HepG2 (cell line): ENCODE data around the gene ELL. TPM values are rescaled to one million over a fixed set of nuclear protein-coding genes. Genes with fewer than 3 reads are reported as not detected.

Experiments
- ATAC-seq: fragments of 200-7000 bp; cut with Tn5 transposase; 3 replicates; pipeline ENCODE4 v1.9.1; 2020; ENCODE audit warnings: mild to moderate bottlenecking, moderate library complexity
- BruUV-seq: library from RNA; stranded (reverse); fragments of 400-500 nt; replicated peaks from 2 replicates; lab custom pipeline; 2021; lab: Mats Ljungman, UMichigan
- CTCF ChIA-PET: fragments of 300-600 bp; formaldehyde crosslinking; extraction: SDS; loops from one replicate; lab custom pipeline; 2021; ENCODE audit warnings: low total read pairs, inconsistent platforms, low intra/inter-chr PET ratio; lab: Yijun Ruan, JAX
- POLR2A ChIA-PET: fragments of 350-600 bp; sonication (Branson Sonifier 250); formaldehyde crosslinking; loops from one replicate; lab custom pipeline; 2020; ENCODE audit warnings: antibody characterized with exemption, inconsistent platforms; lab: Yijun Ruan, JAX
- DNase-seq: peaks from one replicate; pipeline ENCODE4 v3.0.0-alpha.2; 2015; ENCODE audit warnings: low spot score
- FAIRE-seq: peaks from 3 replicates; lab custom pipeline; 2011; peaks lifted over from hg19 to GRCh38; lab: Jason Lieb, UNC
- H2AFZ ChIP-seq: one replicate; pipeline ENCODE4 v1.6.1; 2011; ENCODE audit warnings: low read length, inconsistent platforms
- H3K27ac ChIP-seq: fragments of 300-600 bp; 3 replicates; pipeline ENCODE4 v1.8.0; 2011; ENCODE audit warnings: mixed run types, mild to moderate bottlenecking, mixed read lengths, low read length, inconsistent platforms; ENCODE audit not compliant: insufficient read depth; ENCODE audit errors: extremely low read length
- H3K27me3 ChIP-seq, 2 experiments: fragments of 200-600 bp in 1 of 2; 2 replicates in 1 of 2; 3 replicates in 1 of 2; pipeline versions ENCODE4 v1.6.0 to v1.8.0; 2011; ENCODE audit warnings: low read length in 2 of 2, mild to moderate bottlenecking in 2 of 2, moderate library complexity in 2 of 2, inconsistent platforms in 1 of 2; ENCODE audit not compliant: insufficient read depth in 2 of 2, control insufficient read depth in 1 of 2
- H3K36me3 ChIP-seq, 2 experiments: fragments of 200-600 bp in 1 of 2; replicated peaks in 1 of 2; 2 replicates in 1 of 2; 3 replicates in 1 of 2; pipeline versions ENCODE4 v1.5.1 to v1.8.0; 2011; ENCODE audit warnings: low read length in 2 of 2, inconsistent platforms in 1 of 2; ENCODE audit not compliant: insufficient read depth in 2 of 2, control insufficient read depth in 1 of 2
- H3K4me1 ChIP-seq: 2 replicates; pipeline ENCODE4 v1.5.1; 2012; ENCODE audit warnings: low read length, inconsistent platforms; ENCODE audit not compliant: insufficient read depth
- H3K4me2 ChIP-seq: 2 replicates; pipeline ENCODE4 v1.6.0; 2011; ENCODE audit warnings: low read depth, low read length, inconsistent platforms
- H3K4me3 ChIP-seq, 3 experiments: fragments of 200-600 bp in 1 of 3; sonication (generic), shearing (Covaris generic) in 1 of 3; replicated peaks in 1 of 3; 2 replicates each; pipeline ENCODE4 v1.5.1; 2011 to 2016; ENCODE audit warnings: low read length in 3 of 3, inconsistent platforms in 2 of 3, low read depth in 2 of 3, mild to moderate bottlenecking in 2 of 3, control low read depth in 1 of 3, mixed read lengths in 1 of 3; ENCODE audit not compliant: insufficient read depth in 1 of 3
- H3K79me2 ChIP-seq: one replicate; pipeline ENCODE4 v1.6.1; 2011; ENCODE audit warnings: low read length, inconsistent platforms; ENCODE audit not compliant: insufficient read depth
- H3K9ac ChIP-seq: 2 replicates; pipeline ENCODE4 v1.6.0; 2011; ENCODE audit warnings: mild to moderate bottlenecking, low read depth, low read length, inconsistent platforms; ENCODE audit not compliant: insufficient read depth
- H3K9me3 ChIP-seq: 2 replicates; pipeline ENCODE4 v1.5.1; 2012; ENCODE audit warnings: mild to moderate bottlenecking, low read length
- H4K20me1 ChIP-seq: 2 replicates; pipeline ENCODE4 v1.6.0; 2011; ENCODE audit warnings: inconsistent platforms, mild to moderate bottlenecking, low read length, moderate library complexity; ENCODE audit not compliant: insufficient read depth
- ELF3 ChIP-seq: IDR thresholded peaks from 2 replicates; pipeline ENCODE4 v1.6.1; 2016; ENCODE audit warnings: missing genetic modification reagents, missing compliant biosample characterization
- EZH2 ChIP-seq: conservative IDR thresholded peaks from 2 replicates; pipeline ENCODE4 v1.6.1; 2012; ENCODE audit warnings: mild to moderate bottlenecking, low read depth, low read length, moderate library complexity
- FOXK2 ChIP-seq: fragments of 450-650 bp; IDR thresholded peaks from 2 replicates; pipeline ENCODE4 v1.6.1; 2016
- HHEX ChIP-seq: IDR thresholded peaks from 2 replicates; pipeline ENCODE4 v1.6.1; 2016; ENCODE audit warnings: control low read depth
- HOXA5 ChIP-seq: sonication (generic); formaldehyde crosslinking; IDR thresholded peaks from 2 replicates; pipeline ENCODE4 v1.4.0; 2020; ENCODE audit warnings: missing genetic modification reagents
- KLF9 ChIP-seq: IDR thresholded peaks from 2 replicates; pipeline ENCODE4 v1.6.1; 2016; ENCODE audit warnings: low read depth
- NAIF1 ChIP-seq: sonication (generic); formaldehyde crosslinking; IDR thresholded peaks from 2 replicates; pipeline ENCODE4 v1.5.0; 2020; ENCODE audit warnings: mild to moderate bottlenecking, missing genetic modification reagents, borderline replicate concordance
- TARDBP ChIP-seq: sonication (generic); formaldehyde crosslinking; IDR thresholded peaks from 2 replicates; pipeline ENCODE4 v1.8.0; 2022; ENCODE audit warnings: mild to moderate bottlenecking, missing genetic modification reagents
- ZFP41 ChIP-seq: sonication (generic); formaldehyde crosslinking; IDR thresholded peaks from 2 replicates; pipeline ENCODE4 v1.4.0; 2020; ENCODE audit warnings: mild to moderate bottlenecking, missing genetic modification reagents, borderline replicate concordance
- ZNF563 ChIP-seq: sonication (generic); formaldehyde crosslinking; IDR thresholded peaks from 2 replicates; pipeline ENCODE4 v1.8.0; 2022; ENCODE audit warnings: mild to moderate bottlenecking, moderate library complexity, missing genetic modification reagents
- ZNF567 ChIP-seq: sonication (generic); formaldehyde crosslinking; IDR thresholded peaks from 2 replicates; pipeline ENCODE4 v1.8.1; 2023; ENCODE audit warnings: mild to moderate bottlenecking, missing genetic modification reagents, borderline replicate concordance
- ZNF607 ChIP-seq: sonication (generic); formaldehyde crosslinking; IDR thresholded peaks from 2 replicates; pipeline ENCODE4 v1.5.1; 2020; ENCODE audit warnings: missing genetic modification reagents, mild to moderate bottlenecking, borderline replicate concordance
- ZNF670 ChIP-seq: sonication (generic); formaldehyde crosslinking; IDR thresholded peaks from 2 replicates; pipeline ENCODE4 v1.8.0; 2022; ENCODE audit warnings: mild to moderate bottlenecking, missing genetic modification reagents, borderline replicate concordance
- ZNF878 ChIP-seq: sonication (generic); formaldehyde crosslinking; IDR thresholded peaks from 2 replicates; pipeline ENCODE4 v1.8.1; 2023; ENCODE audit warnings: mild to moderate bottlenecking, missing genetic modification reagents, moderate library complexity
- WGBS: methylation state at CpG from one replicate; pipeline ENCODE4 v1.1.6; 2017; ENCODE audit warnings: low lambda C conversion rate; 5-methylcytosine and 5-hydroxymethylcytosine counted together
- in situ Hi-C: cut with HindIII; loops from 2 replicates; pipeline ENCODE4 v1.10.0; 2017; ENCODE audit warnings: low pct_unique_long_range_greater_than_20kb; ENCODE audit not compliant: extremely low pct_ligation_motif_present
- intact Hi-C: fragments of 100-400 bp; cut with micrococcal nuclease; formaldehyde crosslinking; loops from one replicate; pipeline ENCODE4 v1.10.0; 2022; ENCODE audit not compliant: unreplicated experiment
- polyA plus RNA-seq, 8 experiments: library from polyadenylated mRNA; depleted of rRNA in 3 of 8; stranded (reverse) in 7 of 8; unstranded in 1 of 8; fragments of >200 nt; fragmentation: Illumina TruSeq in 4 of 8; extraction: Trizol in 4 of 8; gene quantifications; 2 replicates each; pipeline versions ENCODE4 v1.2.1 to v1.2.3, GENCODE V29; 2011 to 2016; ENCODE audit warnings: low read depth in 4 of 8, missing spikeins in 1 of 8, mixed read lengths in 1 of 8; ENCODE audit not compliant: insufficient read depth in 1 of 8
- total RNA-seq, 5 experiments: library from RNA; depleted of rRNA; stranded (reverse); fragments of >200 nt; fragmentation: Illumina TruSeq; extraction: Trizol; gene quantifications; 2 replicates each; pipeline ENCODE4 v1.2.3, GENCODE V29; 2016; ENCODE audit warnings: low read depth in 1 of 5

ELL gene
- total and polyA plus RNA-seq, 2 of the 13 experiments (the other 11 are each of a cell fraction or from before 2014, with no cell fraction given) = 3.7 to 5.4 TPM

- Histone ChIP-seq H3K9ac (no peak overlapping the region), H3K4me1 (no peaks in the 10 kb centered on the region), H3K4me3 (no peak overlapping the region), H3K36me3 (peaks cover 1 to 3% of the 10 kb centered on the region in 2 experiments; a peak in 1 of 5 replicates), H3K27me3 (no peaks in the 10 kb centered on the region), H3K79me2 (peaks cover 14% of the 10 kb centered on the region), H3K27ac (no peak overlapping the region), H4K20me1 (0 out of 2 replicates have a peak, but pooled peaks cover 2% of the 10 kb centered on the region), H2AFZ (no peak overlapping the region), H3K4me2 (no peak overlapping the region), H3K9me3 (no peaks in the 10 kb centered on the region)
- FAIRE-seq (no peak), ATAC-seq (no peak), DNase-seq (no peak)
- BruUV-seq = no TSS peak
- intact Hi-C loops (no loop called here), in situ Hi-C loops (no loop called here)
- CTCF ChIA-PET = no interaction called here
- WGBS = 93% methylated on average over 10 of the region's 16 CpGs
- TF ChIP-seq HOXA5 (CRISPR knock-in tag) (no peak), ELF3 (CRISPR knock-in tag) (no peak), KLF9 (CRISPR knock-in tag) (no peak), ZNF878 (CRISPR knock-in tag) (no peak), EZH2 (no peak), FOXK2 (no peak), NAIF1 (CRISPR knock-in tag) (no peak), ZNF567 (CRISPR knock-in tag) (no peak), HHEX (CRISPR knock-in tag) (no peak), ZFP41 (CRISPR knock-in tag) (no peak), TARDBP (CRISPR knock-in tag) (no peak), ZNF670 (CRISPR knock-in tag) (no peak), ZNF607 (CRISPR knock-in tag) (no peak), ZNF563 (CRISPR knock-in tag) (no peak)
- TF ChIP-seq, all 625 proteins: peak for 0
- POLR2A ChIA-PET = no interaction called here
Measured at GRCh38 chr19:18427080-18427742, 94.7 kb downstream of the ELL start.
